GM18867 (cell line): ENCODE data around the gene CD68.

Experiments used
- ATAC-seq: cut with Tn5 transposase; IDR thresholded peaks from one replicate; pipeline ENCODE4 v1.9.1; 2021; ENCODE audit warnings: mild to moderate bottlenecking, moderate library complexity; ENCODE audit not compliant: unreplicated experiment

The CD68 gene, protein sequence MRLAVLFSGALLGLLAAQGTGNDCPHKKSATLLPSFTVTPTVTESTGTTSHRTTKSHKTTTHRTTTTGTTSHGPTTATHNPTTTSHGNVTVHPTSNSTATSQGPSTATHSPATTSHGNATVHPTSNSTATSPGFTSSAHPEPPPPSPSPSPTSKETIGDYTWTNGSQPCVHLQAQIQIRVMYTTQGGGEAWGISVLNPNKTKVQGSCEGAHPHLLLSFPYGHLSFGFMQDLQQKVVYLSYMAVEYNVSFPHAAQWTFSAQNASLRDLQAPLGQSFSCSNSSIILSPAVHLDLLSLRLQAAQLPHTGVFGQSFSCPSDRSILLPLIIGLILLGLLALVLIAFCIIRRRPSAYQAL

DNA sequence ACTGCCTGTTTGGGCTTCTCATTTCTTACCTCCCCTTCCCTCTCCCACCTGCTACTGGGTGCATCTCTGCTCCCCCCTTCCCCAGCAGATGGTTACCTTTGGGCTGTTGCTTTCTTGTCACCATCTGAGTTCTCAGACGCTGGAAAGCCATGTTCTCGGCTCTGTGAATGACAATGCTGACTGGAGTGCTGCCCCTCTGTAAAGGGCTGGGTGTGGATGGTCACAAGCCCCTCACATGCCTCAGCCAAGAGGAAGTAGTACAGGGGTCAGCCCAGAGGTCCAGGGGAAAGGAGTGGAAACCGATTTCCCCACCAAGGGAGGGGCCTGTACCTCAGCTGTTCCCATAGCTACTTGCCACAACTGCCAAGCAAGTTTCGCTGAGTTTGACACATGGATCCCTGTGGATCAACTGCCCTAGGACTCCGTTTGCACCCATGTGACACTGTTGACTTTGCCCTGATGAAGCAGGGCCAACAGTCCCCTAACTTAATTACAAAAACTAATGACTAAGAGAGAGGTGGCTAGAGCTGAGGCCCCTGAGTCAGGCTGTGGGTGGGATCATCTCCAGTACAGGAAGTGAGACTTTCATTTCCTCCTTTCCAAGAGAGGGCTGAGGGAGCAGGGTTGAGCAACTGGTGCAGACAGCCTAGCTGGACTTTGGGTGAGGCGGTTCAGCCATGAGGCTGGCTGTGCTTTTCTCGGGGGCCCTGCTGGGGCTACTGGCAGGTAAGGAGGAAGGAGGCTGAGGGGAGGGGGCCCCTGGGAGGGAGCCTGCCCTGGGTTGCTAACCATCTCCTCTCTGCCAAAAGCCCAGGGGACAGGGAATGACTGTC lies at the start of gene CD68:
CD68 (plus strand) TSS at position 638 of the 833 bp plus-strand sequence; CDS start at position 678, 40 bp downstream.
- ATAC-seq = peak; percentile 34

DNA sequence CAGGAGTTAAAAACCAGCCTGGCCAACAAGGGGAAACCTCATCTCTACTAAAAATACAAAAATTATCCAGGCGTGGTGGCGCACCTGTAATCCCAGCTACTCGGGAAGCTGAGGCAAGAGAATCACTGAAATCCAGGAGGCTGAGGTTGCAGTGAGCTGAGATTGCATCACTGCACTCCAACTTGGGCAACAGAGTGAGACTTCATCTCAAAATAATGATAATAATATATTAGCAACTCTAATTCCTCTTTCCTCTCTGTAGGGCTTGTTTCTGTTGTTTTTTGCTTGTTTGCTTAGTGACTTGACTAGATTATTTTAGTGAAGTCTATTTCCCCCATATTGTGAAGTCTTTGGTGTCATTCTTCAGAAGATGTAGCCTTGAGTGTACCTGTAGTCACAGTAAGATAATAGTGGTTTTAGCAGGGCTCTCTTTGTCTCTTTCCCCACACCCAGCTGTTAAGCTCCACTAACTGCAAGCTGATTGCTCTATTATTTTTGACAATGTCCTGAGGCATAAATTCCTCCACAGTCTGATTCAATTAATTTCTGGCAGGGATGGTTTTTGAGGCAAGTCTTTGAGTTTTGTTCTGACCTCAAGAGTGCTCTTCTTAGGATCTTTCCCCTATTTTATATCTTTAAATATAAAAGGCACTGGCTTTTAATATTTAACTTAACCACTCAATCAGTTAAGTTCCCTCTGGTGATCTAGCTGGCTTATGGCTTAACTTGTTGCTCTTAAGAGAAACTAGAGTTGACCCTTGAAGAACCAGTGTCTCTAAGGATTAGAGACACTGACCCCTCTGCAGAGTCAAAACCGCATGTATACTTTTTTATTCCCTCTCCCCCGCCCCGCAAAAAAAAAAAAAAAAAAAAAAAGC lies 49.2 kb upstream of the CD68 start:
- no peak for ATAC-seq

DNA sequence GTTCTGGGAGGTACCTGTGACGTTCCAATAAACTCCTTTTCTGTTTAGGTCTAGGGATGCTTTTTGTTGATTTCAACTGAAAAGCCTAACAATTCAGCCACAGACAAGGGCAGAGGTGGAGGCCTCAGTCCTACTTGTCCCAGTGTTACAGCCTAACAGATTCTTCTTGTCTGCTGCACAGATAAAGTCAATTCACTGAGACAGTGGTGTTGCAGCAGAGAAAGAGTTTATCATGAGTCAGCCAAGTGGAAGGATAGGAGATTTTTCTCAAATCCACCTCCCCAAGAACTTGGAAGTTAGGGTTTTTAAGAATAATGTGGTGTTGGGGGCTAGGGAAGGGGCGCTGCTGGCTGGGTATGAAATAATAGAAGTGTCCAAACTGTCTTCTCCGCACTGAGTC lies 41.4 kb upstream of the CD68 start:
- no peak for ATAC-seq

DNA sequence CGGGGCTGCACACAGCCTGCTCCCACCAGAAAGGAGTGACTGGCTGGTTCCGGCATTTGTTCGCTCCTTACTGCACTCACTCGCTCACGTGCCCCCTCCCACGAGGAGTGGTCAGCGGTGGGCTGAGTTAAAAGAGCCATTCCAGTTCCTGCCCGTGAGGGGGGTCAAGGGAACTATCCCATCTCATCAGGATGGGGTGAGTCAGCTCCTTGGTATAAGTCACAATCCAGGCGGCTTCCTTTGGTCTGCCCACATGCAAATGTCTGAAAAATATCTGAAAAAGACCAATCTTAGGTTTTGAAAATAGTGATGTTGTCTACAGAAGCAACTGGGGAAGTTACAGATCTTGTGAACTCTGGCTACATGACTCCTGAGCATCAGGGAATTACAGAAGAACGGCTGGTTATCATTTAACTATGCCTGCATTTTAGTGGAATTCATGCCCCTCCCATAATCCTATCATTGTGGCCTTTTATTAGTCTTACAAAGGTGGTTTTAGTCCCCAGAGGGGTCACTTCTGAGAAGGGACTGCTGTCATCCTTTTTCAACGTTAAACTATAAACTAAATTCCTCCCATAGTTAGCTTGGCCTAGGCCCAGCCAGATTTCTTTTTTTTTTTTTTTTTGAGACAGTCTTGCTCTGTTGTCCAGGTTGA lies 40.4 kb upstream of the CD68 start:
- no peak for ATAC-seq

DNA sequence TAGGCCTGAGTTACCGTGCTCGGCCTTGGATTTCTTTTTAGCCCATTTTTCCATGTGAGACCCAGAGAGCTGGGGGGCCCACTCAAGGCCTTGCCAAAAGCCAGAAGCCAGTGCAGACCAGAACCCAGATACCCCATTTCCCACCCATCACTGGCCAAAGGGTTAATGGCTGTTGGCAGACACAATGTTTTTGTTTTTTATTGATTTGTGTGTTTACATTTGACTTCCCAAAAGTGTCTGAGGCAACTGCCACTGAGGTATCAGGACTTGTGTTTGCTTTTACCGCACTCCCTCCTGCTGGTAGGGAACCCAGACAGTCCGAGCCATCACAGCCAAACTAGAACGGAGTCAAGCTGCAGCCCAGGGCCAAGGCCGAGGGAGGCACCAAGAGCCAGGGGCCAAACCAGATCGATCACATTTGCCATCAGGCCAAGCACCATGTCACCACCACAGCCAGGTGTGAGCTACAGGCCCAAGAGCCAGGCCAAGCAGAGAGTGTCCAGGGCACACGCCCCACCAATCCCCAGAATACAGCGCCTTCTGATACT lies 38.3 kb upstream of the CD68 start:
- no peak for ATAC-seq

DNA sequence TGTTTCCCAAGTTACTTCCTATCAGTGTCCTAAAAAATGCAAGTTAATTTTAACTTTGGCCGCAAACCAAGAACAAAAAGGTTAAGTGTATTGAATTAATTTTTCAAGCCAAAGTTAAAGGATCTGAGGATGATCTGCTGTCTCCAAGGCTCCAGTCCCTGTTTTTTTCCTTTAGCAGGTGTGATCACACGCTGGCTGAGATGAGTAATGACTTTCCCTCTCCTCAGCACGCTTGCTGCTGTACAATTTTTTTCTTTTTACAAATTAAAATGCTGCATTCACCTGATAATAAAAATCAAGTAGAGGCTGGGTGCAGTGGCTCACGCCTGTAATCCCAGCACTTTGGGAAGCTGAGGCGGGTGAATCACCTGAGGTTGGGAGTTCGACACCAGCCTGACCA lies 34.5 kb upstream of the CD68 start:
- no peak for ATAC-seq

DNA sequence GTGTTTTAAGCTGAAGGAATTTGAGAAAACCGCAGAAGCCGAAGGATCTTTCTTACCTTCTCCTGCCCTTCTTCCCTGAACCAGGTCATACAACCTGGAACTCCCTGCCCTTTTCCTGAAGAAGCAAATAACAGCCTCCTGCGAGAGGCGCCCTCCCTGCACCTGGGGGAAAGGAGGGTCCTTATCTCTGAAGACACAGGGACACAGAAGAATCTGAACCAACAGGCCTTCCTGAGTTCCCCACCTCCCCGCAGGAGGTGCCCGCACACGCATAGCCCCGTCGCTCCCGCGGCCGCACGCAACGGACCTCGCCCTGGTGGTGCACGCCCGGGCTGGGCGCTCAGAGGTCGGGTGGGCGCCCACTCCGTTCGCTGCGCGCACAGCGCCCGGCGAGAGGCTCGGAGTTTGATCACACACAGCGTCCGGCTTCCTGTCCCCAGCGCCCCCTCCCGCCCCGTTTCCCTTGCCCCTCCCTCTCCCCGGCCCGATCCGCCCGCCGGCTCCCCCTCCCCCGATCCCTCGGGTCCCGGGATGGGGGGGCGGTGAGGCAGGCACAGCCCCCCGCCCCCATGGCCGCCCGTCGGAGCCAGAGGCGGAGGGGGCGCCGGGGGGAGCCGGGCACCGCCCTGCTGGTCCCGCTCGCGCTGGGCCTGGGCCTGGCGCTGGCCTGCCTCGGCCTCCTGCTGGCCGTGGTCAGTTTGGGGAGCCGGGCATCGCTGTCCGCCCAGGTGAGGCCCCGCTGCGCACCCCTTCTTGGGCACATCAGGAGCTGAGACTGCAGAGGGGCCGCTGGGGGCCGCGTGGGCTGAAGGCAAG lies 30.6 kb upstream of the CD68 start, which contains the start of gene TNFSF12:
TNFSF12 (plus strand) TSS at position 474 of the 816 bp plus-strand sequence; CDS start at position 570, 96 bp downstream.
- no peak for ATAC-seq

DNA sequence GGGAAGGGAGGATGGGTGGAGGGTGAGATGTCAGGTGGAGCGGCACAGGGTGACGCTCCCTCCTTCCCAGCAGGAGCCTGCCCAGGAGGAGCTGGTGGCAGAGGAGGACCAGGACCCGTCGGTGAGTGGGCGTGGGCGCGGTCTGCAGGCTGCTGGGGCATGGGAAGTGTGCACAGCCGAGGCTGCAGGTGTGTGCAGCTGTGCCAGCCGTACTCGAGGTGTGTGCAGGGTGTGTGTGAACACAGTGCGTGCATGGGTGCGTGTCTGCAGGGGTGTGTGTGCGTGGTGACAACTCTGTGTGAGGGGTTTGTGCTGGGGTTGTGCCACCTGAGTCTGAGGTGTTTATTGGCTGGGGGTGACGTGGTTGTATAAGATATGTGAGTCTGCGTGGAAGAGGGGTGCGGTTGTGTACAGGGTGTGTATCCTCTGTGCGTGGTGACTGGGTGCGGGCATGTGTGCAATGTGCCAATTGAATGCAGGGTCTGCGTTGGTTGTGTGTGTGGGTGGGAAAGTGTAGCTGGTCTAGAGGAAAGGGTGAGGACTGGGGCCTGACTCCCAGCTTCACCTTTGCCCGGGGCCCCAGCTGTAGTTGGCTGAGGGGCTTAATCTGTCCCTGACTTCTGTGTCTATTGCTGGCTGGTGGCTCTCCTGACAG lies 29.9 kb upstream of the CD68 start:
- no peak for ATAC-seq

DNA sequence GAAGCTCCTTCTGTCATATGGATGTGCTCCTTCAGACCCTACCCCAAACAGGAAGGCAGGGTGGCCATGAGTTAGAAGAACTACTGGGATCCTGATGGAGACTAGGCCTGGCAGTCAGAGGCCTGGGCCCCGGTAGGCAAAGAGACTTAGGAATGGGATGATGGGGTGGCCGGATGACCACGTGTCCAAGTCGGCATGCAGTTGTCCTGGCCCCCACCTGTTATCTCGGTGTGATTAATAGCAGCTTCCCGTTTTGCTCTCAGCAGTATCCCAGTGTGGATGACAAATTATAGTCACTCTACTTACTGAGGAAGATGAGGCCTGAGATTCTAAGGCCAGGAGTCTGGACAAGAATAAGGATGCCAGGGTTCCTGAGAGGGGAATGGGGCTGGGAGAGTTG lies 29.1 kb upstream of the CD68 start:
- ATAC-seq = no peak

DNA sequence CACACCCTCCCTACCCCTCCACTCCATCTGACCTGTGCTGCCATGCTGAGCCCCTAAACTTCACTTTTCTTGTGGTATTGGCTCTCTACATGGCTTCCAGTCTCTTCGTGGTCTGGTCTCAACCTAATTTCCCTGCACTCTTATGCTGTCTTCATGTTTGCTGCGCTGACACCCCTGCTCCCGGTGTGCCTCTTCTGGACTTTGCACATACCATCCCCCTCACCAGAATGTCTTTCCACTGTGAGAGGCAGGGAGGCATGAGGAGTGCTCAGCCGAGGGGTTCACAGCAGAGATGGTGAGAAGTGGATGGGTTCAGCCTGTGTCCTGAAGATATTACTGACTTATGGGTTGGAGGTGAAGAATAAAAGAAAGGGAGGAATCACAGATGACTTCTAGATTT lies 28.0 kb upstream of the CD68 start:
- ATAC-seq = no peak

DNA sequence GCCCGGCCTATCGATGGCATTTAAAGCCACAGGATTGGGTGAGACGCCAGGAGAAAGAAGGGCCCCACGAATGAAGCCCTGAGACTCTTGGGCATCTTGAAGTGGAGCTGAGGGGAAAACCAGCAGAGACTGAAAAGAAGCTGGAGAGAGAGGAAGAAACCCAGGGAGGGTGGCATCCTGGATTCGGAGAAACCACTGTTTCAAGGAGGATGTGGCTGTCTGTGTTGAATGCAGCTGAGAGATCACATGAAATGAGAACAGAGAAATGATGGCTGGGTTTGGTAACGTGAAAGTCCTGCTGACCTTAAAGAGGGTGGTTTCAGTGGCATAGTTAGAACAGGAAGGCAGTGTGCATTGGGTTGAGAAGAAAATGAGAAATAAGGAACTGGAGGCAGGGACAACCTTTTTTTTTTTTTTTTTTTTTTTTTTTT lies 26.8 kb upstream of the CD68 start:
- peak; percentile 66 for ATAC-seq

DNA sequence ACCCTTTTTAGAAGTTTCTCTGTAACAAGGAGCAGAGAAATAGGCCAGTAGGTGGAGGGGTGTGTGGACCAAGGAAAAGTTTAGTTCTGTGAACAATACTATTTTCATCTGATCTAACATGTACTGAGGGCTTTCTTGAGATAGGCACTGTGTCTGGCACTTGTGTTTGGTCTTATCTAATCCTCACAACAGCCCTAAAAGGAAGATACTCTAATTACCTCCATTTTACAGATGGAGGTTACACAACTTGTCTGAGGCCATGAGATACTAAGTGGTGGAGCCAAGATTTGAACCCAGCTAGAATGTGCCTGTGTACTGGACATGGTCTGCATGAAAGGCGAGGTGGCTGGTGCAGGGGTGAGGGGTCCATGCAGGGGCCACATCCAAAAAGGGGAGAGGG lies 26.1 kb upstream of the CD68 start:
- no peak for ATAC-seq

DNA sequence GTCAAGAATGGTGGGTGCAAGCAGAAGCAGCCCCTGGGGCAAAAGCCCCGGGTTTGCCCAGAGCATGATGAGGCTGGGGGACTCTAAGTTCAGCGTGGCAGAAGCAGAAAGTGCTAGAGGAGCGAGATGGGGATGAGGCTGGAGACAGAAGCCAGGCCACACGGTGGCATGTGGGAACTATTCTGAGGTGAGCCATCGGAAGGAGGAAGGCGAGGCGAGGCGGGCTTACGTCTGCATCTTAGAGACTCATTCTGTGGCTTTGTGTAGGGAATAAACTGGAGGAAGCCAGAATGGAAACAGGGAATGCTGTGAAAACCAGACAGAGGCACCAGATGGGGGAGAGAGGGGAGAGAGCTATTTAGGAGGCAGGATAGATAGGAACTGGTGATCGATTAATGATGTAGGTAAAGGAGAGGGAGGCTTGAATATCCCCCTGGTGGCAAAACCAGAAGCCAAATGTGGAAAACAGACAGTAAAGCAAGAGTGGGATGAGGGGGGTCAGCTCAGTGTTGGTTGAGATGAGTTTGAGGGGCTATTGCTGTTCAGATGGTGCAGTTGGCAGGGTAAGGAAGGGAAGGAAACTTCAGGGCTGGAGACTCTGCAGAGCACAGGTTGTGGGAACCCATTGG lies 24.0 kb upstream of the CD68 start:
- no peak for ATAC-seq

DNA sequence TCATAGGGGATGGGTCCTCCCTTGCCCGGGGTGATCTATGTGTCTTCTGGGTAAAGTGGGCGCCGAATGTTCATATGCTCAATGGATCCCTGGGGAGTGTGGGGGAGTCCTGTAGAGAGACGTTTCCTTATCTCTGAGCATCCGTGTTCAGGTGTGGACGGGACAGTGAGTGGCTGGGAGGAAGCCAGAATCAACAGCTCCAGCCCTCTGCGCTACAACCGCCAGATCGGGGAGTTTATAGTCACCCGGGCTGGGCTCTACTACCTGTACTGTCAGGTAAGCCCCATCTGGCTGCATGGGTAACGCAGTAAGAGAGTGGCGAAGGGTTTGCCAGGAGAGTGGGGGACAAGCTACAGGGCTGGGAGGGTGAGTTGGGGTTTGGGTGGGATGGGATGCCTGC lies 22.8 kb upstream of the CD68 start:
- ATAC-seq = no peak

DNA sequence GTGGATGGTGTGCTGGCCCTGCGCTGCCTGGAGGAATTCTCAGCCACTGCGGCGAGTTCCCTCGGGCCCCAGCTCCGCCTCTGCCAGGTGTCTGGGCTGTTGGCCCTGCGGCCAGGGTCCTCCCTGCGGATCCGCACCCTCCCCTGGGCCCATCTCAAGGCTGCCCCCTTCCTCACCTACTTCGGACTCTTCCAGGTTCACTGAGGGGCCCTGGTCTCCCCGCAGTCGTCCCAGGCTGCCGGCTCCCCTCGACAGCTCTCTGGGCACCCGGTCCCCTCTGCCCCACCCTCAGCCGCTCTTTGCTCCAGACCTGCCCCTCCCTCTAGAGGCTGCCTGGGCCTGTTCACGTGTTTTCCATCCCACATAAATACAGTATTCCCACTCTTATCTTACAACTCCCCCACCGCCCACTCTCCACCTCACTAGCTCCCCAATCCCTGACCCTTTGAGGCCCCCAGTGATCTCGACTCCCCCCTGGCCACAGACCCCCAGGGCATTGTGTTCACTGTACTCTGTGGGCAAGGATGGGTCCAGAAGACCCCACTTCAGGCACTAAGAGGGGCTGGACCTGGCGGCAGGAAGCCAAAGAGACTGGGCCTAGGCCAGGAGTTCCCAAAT lies 22.2 kb upstream of the CD68 start:
- no peak for ATAC-seq

DNA sequence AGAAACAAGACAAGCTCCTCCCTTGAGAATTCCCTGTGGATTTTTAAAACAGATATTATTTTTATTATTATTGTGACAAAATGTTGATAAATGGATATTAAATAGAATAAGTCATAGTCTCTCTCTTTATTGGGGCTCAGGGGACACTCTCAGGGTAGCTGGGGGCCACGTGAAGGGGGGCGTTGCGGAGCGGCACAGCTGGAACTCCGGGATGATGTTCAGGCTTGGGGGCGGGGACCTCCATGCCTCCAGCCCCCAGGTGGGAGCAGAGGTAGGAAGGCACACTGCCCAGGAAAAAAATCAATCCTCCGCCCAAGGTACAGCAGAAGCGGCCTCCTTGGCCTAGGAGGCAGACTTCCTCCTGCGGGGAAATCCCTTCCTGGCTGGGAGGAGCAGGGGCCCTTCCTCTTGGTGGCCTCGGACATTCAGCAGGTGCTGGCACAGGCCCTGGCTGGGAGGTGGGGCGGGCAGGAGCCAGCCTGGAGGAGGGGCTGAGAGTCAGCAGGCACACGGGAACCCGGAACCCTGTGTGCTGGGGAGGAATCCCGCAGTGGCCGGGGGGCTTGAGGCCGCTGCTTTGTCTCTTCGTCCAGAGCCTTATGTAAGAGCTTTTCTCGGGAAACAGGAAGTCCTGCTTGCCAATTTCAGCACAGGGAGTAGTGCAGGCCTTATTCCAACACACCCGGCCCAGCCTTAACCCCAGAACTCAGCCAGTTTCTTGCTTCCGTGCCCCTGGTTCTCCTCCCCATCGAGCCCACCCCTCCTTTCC lies 21.5 kb upstream of the CD68 start:
- no peak for ATAC-seq
